OCI-LY7 (cell line): ENCODE data around the gene AKAP8L. TPM values are rescaled to one million over a fixed set of nuclear protein-coding genes. Genes with fewer than 3 reads are reported as not detected.

Experiments
- BruUV-seq: library from RNA; stranded (reverse); fragments of 400-500 nt; replicated peaks from 2 replicates; lab custom pipeline; 2021; lab: Mats Ljungman, UMichigan
- CTCF ChIA-PET: fragments of 300-600 bp; sonication (Branson Sonifier 250); formaldehyde crosslinking; loops from one replicate; lab custom pipeline; 2022; ENCODE audit warnings: antibody characterized with exemption; ENCODE audit not compliant: unreplicated experiment; lab: Charles Lee
- POLR2A ChIA-PET: fragments of 300-600 bp; sonication (Branson Sonifier 250); formaldehyde crosslinking; loops from one replicate; lab custom pipeline; 2022; ENCODE audit warnings: antibody characterized with exemption; lab: Charles Lee
- DNase-seq: peaks from one replicate; pipeline ENCODE4 v3.0.0-alpha.2; 2015; ENCODE audit warnings: low spot score
- H2AFZ ChIP-seq: fragments of 200-600 bp; sonication (generic), shearing (Covaris generic); 2 replicates; pipeline ENCODE4 v1.6.1; 2014; ENCODE audit warnings: mild to moderate bottlenecking, antibody characterized with exemption, low read length, moderate library complexity
- H3K27ac ChIP-seq: fragments of 200-600 bp; sonication (generic); 2 replicates; pipeline ENCODE4 v1.5.1; 2014; ENCODE audit warnings: mixed run types, low read depth, mild to moderate bottlenecking, moderate library complexity, low read length, inconsistent platforms; ENCODE audit not compliant: poor library complexity, severe bottlenecking
- H3K36me3 ChIP-seq: fragments of 200-600 bp; sonication (generic); 2 replicates; pipeline ENCODE4 v1.6.1; 2014; ENCODE audit warnings: mild to moderate bottlenecking, antibody characterized with exemption, low read length, moderate library complexity, mixed read lengths; ENCODE audit not compliant: insufficient read depth
- H3K4me1 ChIP-seq: fragments of 200-600 bp; sonication (generic); 2 replicates; pipeline ENCODE4 v1.5.1; 2014; ENCODE audit warnings: mild to moderate bottlenecking, low read length; ENCODE audit not compliant: insufficient read depth, poor library complexity, severe bottlenecking
- H3K4me2 ChIP-seq: fragments of 200-600 bp; sonication (generic); 2 replicates; pipeline ENCODE4 v1.6.1; 2014; ENCODE audit warnings: mild to moderate bottlenecking, low read length
- H3K4me3 ChIP-seq: fragments of 200-600 bp; sonication (generic); 2 replicates; pipeline ENCODE4 v1.5.1; 2014; ENCODE audit warnings: mild to moderate bottlenecking, low read depth, low read length; ENCODE audit not compliant: poor library complexity, severe bottlenecking
- H3K79me2 ChIP-seq: fragments of 200-600 bp; sonication (generic); 2 replicates; pipeline ENCODE4 v1.6.1; 2016; ENCODE audit warnings: low read depth, mild to moderate bottlenecking, low read length, moderate library complexity, mixed read lengths; ENCODE audit not compliant: insufficient read depth
- H3K9me2 ChIP-seq: fragments of 200-600 bp; sonication (generic); 2 replicates; pipeline ENCODE4 v1.6.1; 2016; ENCODE audit warnings: mild to moderate bottlenecking, low read length, mixed read lengths; ENCODE audit not compliant: insufficient read depth
- H3K9me3 ChIP-seq: fragments of 200-600 bp; sonication (generic); 2 replicates; pipeline ENCODE4 v1.6.1; 2014; ENCODE audit warnings: mild to moderate bottlenecking, mixed run types, low read length, mixed read lengths
- H4K20me1 ChIP-seq: fragments of 200-600 bp; sonication (generic); 2 replicates; pipeline ENCODE4 v1.6.1; 2014; ENCODE audit warnings: mild to moderate bottlenecking, antibody characterized with exemption, low read length, moderate library complexity, mixed read lengths; ENCODE audit not compliant: insufficient read depth
- CTCF ChIP-seq: fragments of 200-600 bp; sonication (generic); conservative IDR thresholded peaks from 2 replicates; pipeline ENCODE4 v1.5.1; 2014; ENCODE audit warnings: mild to moderate bottlenecking, antibody characterized with exemption, low read length, moderate library complexity, mixed read lengths
- EZH2phosphoT487 ChIP-seq: fragments of 200-600 bp; sonication (generic); IDR thresholded peaks from 2 replicates; pipeline ENCODE4 v1.6.1; 2018; ENCODE audit warnings: low read depth, borderline replicate concordance, mild to moderate bottlenecking, mixed run types, antibody characterized with exemption, low read length, moderate library complexity, mixed read lengths
- intact Hi-C: fragments of 100-400 bp; cut with micrococcal nuclease; formaldehyde crosslinking; loops from one replicate; pipeline ENCODE4 v1.10.0; 2022; ENCODE audit not compliant: unreplicated experiment
- total RNA-seq, 2 experiments: library from RNA; depleted of rRNA in 1 of 2; stranded (reverse); fragments of >200 nt in 1 of 2; shearing (Covaris generic) in 1 of 2; gene quantifications; 2 replicates each; pipeline ENCODE4 v1.2.3, GENCODE V29; 2014 to 2022

The AKAP8L gene
- total RNA-seq, 2 experiments from 2014 or later: 119 to 124 TPM

GRCh38 chr19:15372470-15372869, 46.3 kb downstream of the AKAP8L start:
- Histone ChIP-seq H3K9me2 (no peaks in the 10 kb centered on the region), H3K4me3 (no peak overlapping the region), H3K27ac (no peak overlapping the region), H3K79me2 (peaks cover 43% of the 10 kb centered on the region), H4K20me1 (peaks cover 11% of the 10 kb centered on the region; the same call in 1 of the 2 replicates), H3K4me2 (no peak overlapping the region), H3K36me3 (peaks cover 84% of the 10 kb centered on the region), H3K4me1 (peaks cover 14% of the 10 kb centered on the region), H3K9me3 (no peaks in the 10 kb centered on the region), H2AFZ (no peak overlapping the region)
- CTCF ChIA-PET: no interaction called here
- no peak for DNase-seq
- TF ChIP-seq EZH2phosphoT487 (no peak), CTCF (no peak)
- POLR2A ChIA-PET: no interaction called here
- intact Hi-C loops: no loop called here
- no TSS peak for BruUV-seq

- peaks cover 37% of the 10 kb centered on the region for H3K79me2 ChIP-seq
- H3K4me2 ChIP-seq: no peak overlapping the region
- TF ChIP-seq EZH2phosphoT487: no peak
- TF ChIP-seq CTCF: no peak
- POLR2A ChIA-PET: no interaction called here
- CTCF ChIA-PET: no interaction called here
- intact Hi-C loops: no loop called here
- H3K9me2 ChIP-seq: no peaks in the 10 kb centered on the region
- peaks cover 7% of the 10 kb centered on the region; the same call in 1 of the 2 replicates for H4K20me1 ChIP-seq
- peaks cover 90% of the 10 kb centered on the region for H3K36me3 ChIP-seq
- no TSS peak for BruUV-seq
- no peak overlapping the region for H3K27ac ChIP-seq
- H3K9me3 ChIP-seq: no peaks in the 10 kb centered on the region
- no peak overlapping the region for H3K4me3 ChIP-seq
- H2AFZ ChIP-seq: no peak overlapping the region
- DNase-seq: no peak
- H3K4me1 ChIP-seq: peaks cover 8% of the 10 kb centered on the region
These were observed 46.9 kb downstream of the AKAP8L start for GRCh38 chr19:15371786-15372380.

DNA sequence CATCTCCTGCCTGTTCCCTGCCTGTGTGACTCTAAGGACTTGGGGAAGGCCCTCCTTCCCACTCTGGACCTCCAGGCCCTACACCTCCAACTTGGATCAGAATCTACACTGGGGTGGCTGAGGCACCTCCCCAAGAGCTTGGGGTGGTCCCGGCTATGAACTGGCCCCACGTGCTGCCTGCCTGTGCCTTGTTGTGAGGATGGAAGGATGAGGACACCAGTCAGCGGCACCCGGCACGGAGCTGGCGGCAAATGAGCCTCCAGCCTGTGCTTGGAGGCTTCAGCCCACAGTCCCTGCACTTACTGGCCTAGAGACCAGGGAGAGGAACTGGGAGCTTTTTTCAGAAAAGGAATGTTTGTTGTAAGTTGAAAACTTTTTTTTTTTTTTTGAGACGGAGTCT, 47.7 kb downstream of the AKAP8L start:
- no TSS peak for BruUV-seq
- H4K20me1 ChIP-seq: peaks cover 5% of the 10 kb centered on the region; the same call in 1 of the 2 replicates
- H3K4me3 ChIP-seq: no peak overlapping the region
- H3K9me3 ChIP-seq: no peaks in the 10 kb centered on the region
- no peak overlapping the region for H3K4me2 ChIP-seq
- no peaks in the 10 kb centered on the region for H3K9me2 ChIP-seq
- peaks cover under 1% of the 10 kb centered on the region for H3K4me1 ChIP-seq
- TF ChIP-seq EZH2phosphoT487 (no peak), CTCF (no peak)
- H3K27ac ChIP-seq: no peak overlapping the region
- intact Hi-C loops: no loop called here
- no peak overlapping the region for H2AFZ ChIP-seq
- no peak for DNase-seq
- CTCF ChIA-PET: no interaction called here
- H3K36me3 ChIP-seq: peaks cover 95% of the 10 kb centered on the region
- POLR2A ChIA-PET: no interaction called here
- H3K79me2 ChIP-seq: peaks cover 29% of the 10 kb centered on the region
